ENCODE data around the gene TMEM132E.

Gene TMEM132E

GRCh38 chr17:34610039-34610438, 30.7 kb downstream of the TMEM132E start:
- H3K4me3 Mint-ChIP-seq, result no peak overlapping the region
- H3K27ac Mint-ChIP-seq, result peak overlapping the region; percentile 14
- H3K4me1 Mint-ChIP-seq, result no peaks in the 10 kb centered on the region
- H3K36me3 Mint-ChIP-seq, result no peaks in the 10 kb centered on the region
- no peaks in the 10 kb centered on the region for H3K9me3 Mint-ChIP-seq
- H3K27me3 Mint-ChIP-seq, result peaks cover 38% of the 10 kb centered on the region

GRCh38 chr17:34610506-34610905, 31.1 kb downstream of the TMEM132E start:
- Mint-ChIP-seq H3K9me3 (no peaks in the 10 kb centered on the region), H3K4me3 (no peak overlapping the region), H3K4me1 (no peaks in the 10 kb centered on the region), H3K36me3 (no peaks in the 10 kb centered on the region), H3K27ac (no peak overlapping the region), H3K27me3 (peaks cover 39% of the 10 kb centered on the region)

- Mint-ChIP-seq H3K4me3 (no peak overlapping the region), H3K9me3 (no peaks in the 10 kb centered on the region), H3K4me1 (no peaks in the 10 kb centered on the region), H3K27ac (no peak overlapping the region), H3K36me3 (no peaks in the 10 kb centered on the region), H3K27me3 (peaks cover 34% of the 10 kb centered on the region)
These were observed 34.0 kb downstream of the TMEM132E start for GRCh38 chr17:34613064-34614019.

GRCh38 chr17:34614698-34615097, 35.3 kb downstream of the TMEM132E start:
- no peaks in the 10 kb centered on the region for H3K4me1 Mint-ChIP-seq
- peaks cover 24% of the 10 kb centered on the region for H3K27me3 Mint-ChIP-seq
- no peak overlapping the region for H3K4me3 Mint-ChIP-seq
- H3K27ac Mint-ChIP-seq, result no peak overlapping the region
- H3K36me3 Mint-ChIP-seq, result no peaks in the 10 kb centered on the region
- no peaks in the 10 kb centered on the region for H3K9me3 Mint-ChIP-seq

GRCh38 chr17:34615326-34615725, 35.9 kb downstream of the TMEM132E start:
- peaks cover 19% of the 10 kb centered on the region for H3K27me3 Mint-ChIP-seq
- H3K36me3 Mint-ChIP-seq, result no peaks in the 10 kb centered on the region
- no peak overlapping the region for H3K4me3 Mint-ChIP-seq
- no peak overlapping the region for H3K27ac Mint-ChIP-seq
- H3K9me3 Mint-ChIP-seq, result no peaks in the 10 kb centered on the region
- no peaks in the 10 kb centered on the region for H3K4me1 Mint-ChIP-seq

GRCh38 chr17:34616148-34616547, 36.8 kb downstream of the TMEM132E start:
- H3K36me3 Mint-ChIP-seq, result no peaks in the 10 kb centered on the region
- no peaks in the 10 kb centered on the region for H3K4me1 Mint-ChIP-seq
- peaks cover 11% of the 10 kb centered on the region for H3K27me3 Mint-ChIP-seq
- no peaks in the 10 kb centered on the region for H3K9me3 Mint-ChIP-seq
- no peak overlapping the region for H3K4me3 Mint-ChIP-seq
- H3K27ac Mint-ChIP-seq, result no peak overlapping the region

- Mint-ChIP-seq H3K36me3 (no peaks in the 10 kb centered on the region), H3K4me3 (no peak overlapping the region), H3K9me3 (no peaks in the 10 kb centered on the region), H3K27me3 (peaks cover 12% of the 10 kb centered on the region), H3K4me1 (no peaks in the 10 kb centered on the region), H3K27ac (no peak overlapping the region)
These were observed 38.0 kb downstream of the TMEM132E start for GRCh38 chr17:34617398-34617797.

GRCh38 chr17:34619687-34620217, 40.4 kb downstream of the TMEM132E start:
- Mint-ChIP-seq H3K27me3 (peaks cover 23% of the 10 kb centered on the region), H3K27ac (no peak overlapping the region), H3K4me3 (no peak overlapping the region), H3K4me1 (no peaks in the 10 kb centered on the region), H3K9me3 (no peaks in the 10 kb centered on the region), H3K36me3 (no peaks in the 10 kb centered on the region)

- Mint-ChIP-seq H3K4me3 (no peak overlapping the region), H3K9me3 (no peaks in the 10 kb centered on the region), H3K4me1 (peaks cover 3% of the 10 kb centered on the region), H3K36me3 (no peaks in the 10 kb centered on the region), H3K27me3 (peaks cover 30% of the 10 kb centered on the region), H3K27ac (no peak overlapping the region)
These were observed 41.1 kb downstream of the TMEM132E start for GRCh38 chr17:34620458-34620857.

- Mint-ChIP-seq H3K36me3 (no peaks in the 10 kb centered on the region), H3K4me1 (peaks cover 5% of the 10 kb centered on the region), H3K9me3 (no peaks in the 10 kb centered on the region), H3K4me3 (no peak overlapping the region), H3K27me3 (peaks cover 43% of the 10 kb centered on the region), H3K27ac (no peak overlapping the region)
These were observed 43.7 kb downstream of the TMEM132E start for GRCh38 chr17:34622862-34623623.

- Mint-ChIP-seq H3K27me3 (peaks cover 44% of the 10 kb centered on the region), H3K4me1 (peaks cover 5% of the 10 kb centered on the region), H3K4me3 (no peak overlapping the region), H3K27ac (no peak overlapping the region), H3K9me3 (no peaks in the 10 kb centered on the region), H3K36me3 (no peaks in the 10 kb centered on the region)
These were observed 44.7 kb downstream of the TMEM132E start for GRCh38 chr17:34623856-34624766.

- Mint-ChIP-seq H3K27ac (no peak overlapping the region), H3K9me3 (no peaks in the 10 kb centered on the region), H3K4me3 (no peak overlapping the region), H3K36me3 (no peaks in the 10 kb centered on the region), H3K4me1 (peaks cover 5% of the 10 kb centered on the region), H3K27me3 (peaks cover 47% of the 10 kb centered on the region)
These were observed 45.5 kb downstream of the TMEM132E start for GRCh38 chr17:34624767-34625383.

- Mint-ChIP-seq H3K4me1 (peaks cover 5% of the 10 kb centered on the region), H3K4me3 (no peak overlapping the region), H3K27me3 (peaks cover 47% of the 10 kb centered on the region), H3K27ac (no peak overlapping the region), H3K36me3 (no peaks in the 10 kb centered on the region), H3K9me3 (no peaks in the 10 kb centered on the region)
These were observed 46.8 kb downstream of the TMEM132E start for GRCh38 chr17:34626121-34626681.

GRCh38 chr17:34628879-34629278, 49.5 kb downstream of the TMEM132E start:
- peaks cover 5% of the 10 kb centered on the region for H3K4me1 Mint-ChIP-seq
- H3K4me3 Mint-ChIP-seq, result no peak overlapping the region
- H3K27ac Mint-ChIP-seq, result no peak overlapping the region

More at GRCh38 chr17:34628879-34629278, 49.5 kb downstream of the TMEM132E start:
- no peaks in the 10 kb centered on the region for H3K36me3 Mint-ChIP-seq
- peaks cover 36% of the 10 kb centered on the region for H3K27me3 Mint-ChIP-seq
- H3K9me3 Mint-ChIP-seq, result no peaks in the 10 kb centered on the region

All from activated naive CD4-positive, alpha-beta T cell treated with anti-CD3 and anti-CD28 coated beads, Interleukin-2, amount 50 U/mL, for 24 hours (primary cell).